GM13976 (cell line): Measurements from ENCODE around the gene LTC4S.

Experiments
- DNase-seq: peaks from one replicate; pipeline ENCODE4 v3.0.0; 2012; ENCODE audit warnings: low spot score
- CTCF ChIP-seq: IDR thresholded peaks from 2 replicates; pipeline ENCODE4 v1.5.1; 2012; ENCODE audit warnings: borderline replicate concordance, mild to moderate bottlenecking; ENCODE audit not compliant: insufficient read depth; ENCODE audit errors: extremely low read depth, missing control alignments, control extremely low read depth
- in situ Hi-C: fragments of 300-500 bp; cut with MboI; formaldehyde crosslinking; loops from one replicate; pipeline ENCODE4 v1.12.0; 2022; ENCODE audit warnings: low sequenced_read_pairs, mixed read lengths, inconsistent platforms; ENCODE audit not compliant: unreplicated experiment

The LTC4S gene

GRCh38 chr5:179801304-179802206, 7.8 kb downstream of the LTC4S start:
- in situ Hi-C loops = no loop called here
- TF ChIP-seq CTCF = peak; percentile 79
- peak; percentile 85 for DNase-seq

GRCh38 chr5:179802207-179802883, 8.6 kb downstream of the LTC4S start:
- no peak for DNase-seq

GRCh38 chr5:179802950-179803562, 9.3 kb downstream of the LTC4S start:
- no peak for TF ChIP-seq CTCF
- no peak for DNase-seq
- in situ Hi-C loops = no loop called here

More at GRCh38 chr5:179802207-179802883, 8.6 kb downstream of the LTC4S start:
- in situ Hi-C loops = no loop called here
- no peak for TF ChIP-seq CTCF

GRCh38 chr5:179803651-179804554, 10.1 kb downstream of the LTC4S start:
- in situ Hi-C loops = no loop called here
- no peak for TF ChIP-seq CTCF
- no peak for DNase-seq

GRCh38 chr5:179804555-179804947, 10.8 kb downstream of the LTC4S start:
- TF ChIP-seq CTCF = no peak
- in situ Hi-C loops = no loop called here
- no peak for DNase-seq
